PC-9 (cell line): ENCODE measurements around the gene CFAP65. TPM values are rescaled to one million over a fixed set of nuclear protein-coding genes. Genes with fewer than 3 reads are reported as not detected.

Experiments
- BruUV-seq: library from RNA; stranded (reverse); fragments of 400-500 nt; replicated peaks from 2 replicates; lab custom pipeline; 2021; lab: Mats Ljungman, UMichigan
- CTCF ChIA-PET: fragments of 300-600 bp; sonication (Branson Sonifier 250); formaldehyde crosslinking; loops from one replicate; lab custom pipeline; 2022; ENCODE audit warnings: antibody characterized with exemption; lab: Charles Lee
- POLR2A ChIA-PET: fragments of 300-600 bp; sonication (Branson Sonifier 250); formaldehyde crosslinking; loops from one replicate; lab custom pipeline; 2022; ENCODE audit warnings: antibody characterized with exemption; ENCODE audit not compliant: unreplicated experiment; lab: Charles Lee
- DNase-seq, 2 experiments: peaks; one replicate each; pipeline versions ENCODE4 v3.0.0 to v3.0.0-alpha.2; 2015 to 2022; ENCODE audit warnings: mixed read lengths in 1 of 2
- H2AFZ ChIP-seq: fragments of 200-600 bp; sonication (generic); 2 replicates; pipeline ENCODE4 v1.8.1; 2017; ENCODE audit warnings: antibody characterized with exemption
- H3F3A ChIP-seq: fragments of 200-600 bp; sonication (generic); 2 replicates; pipeline ENCODE4 v1.8.1; 2017; ENCODE audit warnings: antibody characterized with exemption, mild to moderate bottlenecking, low read depth; ENCODE audit not compliant: insufficient read depth
- H3K27ac ChIP-seq: fragments of 200-600 bp; sonication (generic); 2 replicates; pipeline ENCODE4 v1.6.1; 2016; ENCODE audit warnings: mixed run types
- H3K27me3 ChIP-seq: fragments of 200-600 bp; sonication (generic); 2 replicates; pipeline ENCODE4 v1.6.1; 2016; ENCODE audit warnings: low read depth, mixed run types; ENCODE audit not compliant: insufficient read depth
- H3K36me3 ChIP-seq: fragments of 200-600 bp; sonication (generic); 2 replicates; pipeline ENCODE4 v1.6.1; 2016; ENCODE audit warnings: low read depth, mixed run types
- H3K4me1 ChIP-seq: fragments of 200-600 bp; sonication (generic); replicated peaks from 2 replicates; pipeline ENCODE4 v1.6.1; 2016; ENCODE audit warnings: mixed run types; ENCODE audit not compliant: insufficient read depth
- H3K4me2 ChIP-seq: fragments of 200-600 bp; sonication (generic); 2 replicates; pipeline ENCODE4 v1.6.1; 2017; ENCODE audit warnings: mixed run types
- H3K4me3 ChIP-seq: fragments of 200-600 bp; sonication (generic); 2 replicates; pipeline ENCODE4 v1.6.1; 2016; ENCODE audit warnings: mixed run types
- H3K79me2 ChIP-seq: fragments of 200-600 bp; sonication (generic); 2 replicates; pipeline ENCODE4 v1.6.1; 2017; ENCODE audit warnings: low read depth, mixed run types
- H3K9me2 ChIP-seq: fragments of 200-600 bp; sonication (generic); 2 replicates; pipeline ENCODE4 v1.8.1; 2017; ENCODE audit warnings: mild to moderate bottlenecking; ENCODE audit not compliant: insufficient read depth
- H3K9me3 ChIP-seq: fragments of 200-600 bp; sonication (generic); 2 replicates; pipeline ENCODE4 v1.8.1; 2016; ENCODE audit warnings: low read depth; ENCODE audit not compliant: insufficient read depth
- H4K20me1 ChIP-seq: fragments of 200-600 bp; sonication (generic); 2 replicates; pipeline ENCODE4 v1.8.1; 2017; ENCODE audit not compliant: insufficient read depth
- CTCF ChIP-seq: fragments of 200-600 bp; sonication (generic); conservative IDR thresholded peaks from 2 replicates; pipeline ENCODE4 v1.6.1; 2017; ENCODE audit warnings: mixed run types, antibody characterized with exemption, mild to moderate bottlenecking, moderate library complexity
- EZH2 ChIP-seq: fragments of 200-600 bp; sonication (generic); IDR thresholded peaks from 2 replicates; pipeline ENCODE4 v1.8.0; 2017; ENCODE audit warnings: antibody characterized with exemption, low read depth
- intact Hi-C: fragments of 100-400 bp; cut with micrococcal nuclease; formaldehyde crosslinking; loops from one replicate; pipeline ENCODE4 v1.10.0; 2022; ENCODE audit not compliant: unreplicated experiment
- total RNA-seq: library from RNA; stranded (reverse); gene quantifications from 2 replicates; pipeline ENCODE4 v1.2.3, GENCODE V29; 2021

Gene CFAP65
- total RNA-seq, 1 experiment from 2014 or later = not detected

DNA sequence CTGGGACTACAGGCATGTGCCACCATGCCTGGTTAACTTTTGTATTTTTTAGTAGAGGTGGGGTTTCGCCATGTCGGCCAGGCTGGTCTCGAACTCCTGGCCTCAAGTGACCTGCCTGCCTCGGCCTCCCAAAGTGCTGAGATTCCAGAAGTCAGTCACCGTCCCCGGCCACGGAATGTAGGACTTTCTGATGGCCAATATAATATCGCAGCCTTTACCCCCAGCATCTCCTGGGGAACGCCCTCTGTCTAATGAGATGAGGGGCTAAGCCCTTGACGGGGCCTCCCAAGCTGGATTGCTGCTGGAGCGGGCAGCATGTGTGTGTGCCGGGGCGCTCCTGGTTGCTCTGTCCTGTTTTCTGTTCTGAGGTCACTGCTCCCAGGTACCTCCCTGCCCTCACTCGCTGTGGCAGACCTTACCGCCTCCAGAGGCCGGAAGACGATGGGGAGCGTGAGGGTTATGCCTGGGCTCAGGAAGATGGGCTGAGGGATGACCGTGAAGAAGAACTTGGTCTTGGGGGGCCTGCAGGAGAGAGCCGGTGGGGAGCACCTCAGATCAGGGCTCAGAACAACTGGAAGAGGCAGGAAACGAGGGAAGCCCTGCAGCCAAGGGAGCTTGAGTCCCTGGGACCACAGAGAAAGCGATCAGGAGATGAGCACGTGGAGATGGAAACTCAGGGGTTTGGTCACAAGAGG lies 9.1 kb downstream of the CFAP65 start:
- Histone ChIP-seq H3K27ac (no peak overlapping the region), H3K27me3 (peaks cover 56% of the 10 kb centered on the region; the same call in 1 of the 2 replicates), H3K4me1 (no peaks in the 10 kb centered on the region), H3K79me2 (no peaks in the 10 kb centered on the region), H3K9me2 (no peaks in the 10 kb centered on the region), H3K4me3 (no peak overlapping the region), H4K20me1 (no peaks in the 10 kb centered on the region), H3K9me3 (no peaks in the 10 kb centered on the region), H2AFZ (no peak overlapping the region), H3K4me2 (no peak overlapping the region), H3K36me3 (no peaks in the 10 kb centered on the region), H3F3A (no peaks in the 10 kb centered on the region)
- no peak for DNase-seq
- POLR2A ChIA-PET = no interaction called here
- intact Hi-C loops = no loop called here
- BruUV-seq = no TSS peak
- CTCF ChIA-PET = interaction anchor here (1.0 kb wide), 1 partner anchor 122 kb away, joined by 5 read pairs; no protein-coding TSS in a partner anchor
- no peak for TF ChIP-seq EZH2
- TF ChIP-seq CTCF = no peak

GRCh38 chr2:219031005-219031738 lies 10.1 kb downstream of the CFAP65 start:
- POLR2A ChIA-PET = interaction anchor here (0.6 kb wide), 1 partner anchor 352 kb away, joined by 3 read pairs; no protein-coding TSS in a partner anchor
- intact Hi-C loops = no loop called here
- CTCF ChIA-PET = interaction anchor here (1.0 kb wide), 1 partner anchor 123 kb away, joined by 5 read pairs; no protein-coding TSS in a partner anchor
- H3K4me2 ChIP-seq = no peak overlapping the region
- H2AFZ ChIP-seq = no peak overlapping the region
- DNase-seq = no peak
- H3K79me2 ChIP-seq = no peaks in the 10 kb centered on the region
- no peaks in the 10 kb centered on the region for H3K9me2 ChIP-seq
- H3K9me3 ChIP-seq = no peaks in the 10 kb centered on the region
- no peak overlapping the region for H3K27ac ChIP-seq
- H3K36me3 ChIP-seq = no peaks in the 10 kb centered on the region
- H3K4me3 ChIP-seq = no peak overlapping the region
- H3K27me3 ChIP-seq = peaks cover 59% of the 10 kb centered on the region; the same call in 1 of the 2 replicates
- no peaks in the 10 kb centered on the region for H3F3A ChIP-seq
- H3K4me1 ChIP-seq = no peaks in the 10 kb centered on the region
- H4K20me1 ChIP-seq = no peaks in the 10 kb centered on the region
- BruUV-seq = no TSS peak
- TF ChIP-seq CTCF (no peak), EZH2 (no peak)

DNA sequence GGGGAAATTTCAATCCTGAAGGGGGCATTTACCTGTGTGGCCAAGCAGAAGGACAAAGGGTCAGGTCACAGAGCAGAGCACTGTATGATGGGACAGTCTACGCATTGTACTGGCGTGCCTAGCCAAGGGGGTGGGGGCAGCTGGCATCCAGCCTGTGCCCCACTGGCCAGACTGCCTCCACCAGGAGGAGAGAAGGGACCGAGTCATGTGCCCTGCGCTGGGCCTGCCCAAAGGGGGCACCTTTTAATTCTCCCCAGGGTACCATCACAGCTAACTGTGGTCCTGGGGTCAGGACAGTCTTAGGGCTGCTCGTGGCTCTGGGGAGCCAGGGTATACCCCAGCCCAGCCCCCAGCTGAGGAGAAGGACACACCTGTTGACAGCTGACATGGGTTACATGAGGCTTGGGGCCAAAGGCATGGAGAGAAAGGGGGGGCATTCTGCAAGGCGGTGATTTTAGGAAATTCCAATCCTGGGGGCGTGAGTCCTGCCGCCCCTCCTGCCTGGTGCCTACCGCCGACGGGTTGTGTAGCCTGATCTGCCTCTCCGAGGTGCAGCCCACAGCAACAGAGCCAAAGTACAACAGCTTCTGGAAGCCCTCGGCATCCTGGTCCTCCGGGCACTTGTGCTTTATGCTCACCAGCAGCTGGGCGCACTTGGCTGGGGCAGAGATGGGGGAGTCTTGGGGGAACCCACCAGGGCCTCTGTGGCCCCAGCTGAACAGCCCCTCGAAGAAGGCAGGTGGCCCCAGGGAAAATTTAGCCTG lies 11.0 kb downstream of the CFAP65 start:
- POLR2A ChIA-PET = interaction anchor here (0.7 to 0.8 kb wide), 2 partner anchors 125 to 127 kb away, joined by 3 to 4 read pairs; no protein-coding TSS in a partner anchor
- intact Hi-C loops = no loop called here
- no peak overlapping the region for H3K27ac ChIP-seq

More for the DNA sequence above, 11.0 kb downstream of the CFAP65 start:
- no peaks in the 10 kb centered on the region for H3K36me3 ChIP-seq
- TF ChIP-seq CTCF (no peak), EZH2 (no peak)
- BruUV-seq = no TSS peak
- H3K4me1 ChIP-seq = no peaks in the 10 kb centered on the region
- no peaks in the 10 kb centered on the region for H3F3A ChIP-seq
- no peak overlapping the region for H3K4me3 ChIP-seq
- no peak for DNase-seq
- CTCF ChIA-PET = interaction anchor here (0.5 to 1.6 kb wide), 12 partner anchors 29 to 763 kb away, joined by 3 to 22 read pairs (median 4); no protein-coding TSS in a partner anchor
- peaks cover 64% of the 10 kb centered on the region; the same call in 1 of the 2 replicates for H3K27me3 ChIP-seq
- no peaks in the 10 kb centered on the region for H3K9me3 ChIP-seq
- no peak overlapping the region for H3K4me2 ChIP-seq
- no peaks in the 10 kb centered on the region for H3K79me2 ChIP-seq
- no peaks in the 10 kb centered on the region for H4K20me1 ChIP-seq
- no peak overlapping the region for H2AFZ ChIP-seq
- H3K9me2 ChIP-seq = no peaks in the 10 kb centered on the region
